ENCODE measurements around the gene TEX264.

Gene TEX264

DNA sequence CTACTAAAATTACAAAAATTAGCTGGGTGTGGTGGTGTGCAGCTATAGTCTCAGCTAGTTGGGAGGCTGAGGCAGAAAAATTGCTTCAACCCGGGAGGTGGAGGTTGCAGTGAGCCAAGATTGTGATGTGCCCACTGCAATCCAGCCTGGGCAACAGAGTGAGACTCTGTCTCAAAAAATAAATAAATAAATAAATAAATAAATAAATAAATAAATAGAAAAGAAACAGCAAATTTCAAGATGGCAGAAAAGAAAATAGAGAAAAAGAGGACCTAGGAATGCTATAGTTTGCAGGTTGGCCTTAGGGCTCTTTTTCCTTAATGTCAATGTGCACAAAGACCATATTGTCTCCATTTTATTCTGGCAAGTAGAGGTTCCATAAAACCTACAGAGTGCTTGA, 79.8 kb downstream of the TEX264 start:
- DNase-seq (ENCODE audit: low read depth) = no peak

DNA sequence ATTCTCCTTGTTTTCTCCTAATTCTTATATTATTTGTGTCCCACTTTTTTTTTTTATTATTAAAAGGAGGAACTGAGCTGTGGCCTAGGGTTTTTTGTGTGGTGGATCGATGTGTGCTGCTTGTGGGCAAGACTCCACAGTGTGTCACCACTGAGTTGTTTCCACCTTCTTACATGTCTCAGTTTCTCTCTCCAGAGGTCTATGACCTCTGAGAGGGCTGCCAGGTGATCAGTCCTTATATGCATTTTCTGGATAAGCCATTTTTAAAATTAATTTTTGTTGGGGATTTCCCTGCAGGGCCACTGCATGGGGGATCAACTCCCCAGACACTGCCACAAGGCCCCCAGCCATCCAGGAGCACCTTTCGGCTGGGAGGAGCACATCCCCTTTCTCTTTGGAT, 80.2 kb downstream of the TEX264 start:
- no peak for DNase-seq (ENCODE audit: low read depth)
